ENCODE data around the gene PRR13.

DNA sequence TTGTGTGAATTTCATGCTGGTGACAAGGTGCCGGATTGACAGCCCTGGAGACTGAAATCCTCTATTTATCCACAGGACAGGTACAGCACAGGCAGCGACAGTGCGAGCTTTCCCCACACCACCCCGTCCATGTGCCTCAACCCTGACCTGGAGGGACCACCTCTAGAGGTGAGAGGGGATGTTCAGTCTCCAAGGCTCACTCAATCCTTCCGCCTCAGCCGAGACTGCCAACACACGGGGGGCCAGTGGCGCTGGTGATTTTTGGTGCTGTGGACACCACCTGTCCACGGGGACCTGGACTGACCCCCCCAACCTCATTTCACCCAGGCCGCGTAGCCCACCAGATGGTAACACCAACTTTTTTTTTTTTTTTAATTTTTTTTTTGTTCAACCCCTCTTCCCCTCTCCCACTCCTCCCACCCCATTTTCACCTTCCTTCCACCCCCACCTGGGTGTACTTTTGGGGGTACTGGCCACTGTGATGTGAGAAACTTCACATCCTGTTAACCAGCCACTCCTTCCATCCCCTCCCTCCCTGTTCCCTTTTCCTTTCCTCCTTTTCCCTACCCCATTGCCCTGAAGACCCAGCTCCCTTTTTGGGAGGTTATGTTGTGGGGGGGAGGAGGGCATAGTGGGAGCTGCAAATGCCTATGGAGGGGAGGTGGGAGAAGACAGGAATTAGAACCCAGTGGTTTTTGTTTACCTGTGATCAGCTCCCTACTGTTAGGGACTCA, 23.3 kb downstream of the PRR13 start:
- TF ChIP-seq POLR2AphosphoS5 (IDR thresholded peaks at IDR 0.05) = no peak
- TF ChIP-seq, protein P1, sequence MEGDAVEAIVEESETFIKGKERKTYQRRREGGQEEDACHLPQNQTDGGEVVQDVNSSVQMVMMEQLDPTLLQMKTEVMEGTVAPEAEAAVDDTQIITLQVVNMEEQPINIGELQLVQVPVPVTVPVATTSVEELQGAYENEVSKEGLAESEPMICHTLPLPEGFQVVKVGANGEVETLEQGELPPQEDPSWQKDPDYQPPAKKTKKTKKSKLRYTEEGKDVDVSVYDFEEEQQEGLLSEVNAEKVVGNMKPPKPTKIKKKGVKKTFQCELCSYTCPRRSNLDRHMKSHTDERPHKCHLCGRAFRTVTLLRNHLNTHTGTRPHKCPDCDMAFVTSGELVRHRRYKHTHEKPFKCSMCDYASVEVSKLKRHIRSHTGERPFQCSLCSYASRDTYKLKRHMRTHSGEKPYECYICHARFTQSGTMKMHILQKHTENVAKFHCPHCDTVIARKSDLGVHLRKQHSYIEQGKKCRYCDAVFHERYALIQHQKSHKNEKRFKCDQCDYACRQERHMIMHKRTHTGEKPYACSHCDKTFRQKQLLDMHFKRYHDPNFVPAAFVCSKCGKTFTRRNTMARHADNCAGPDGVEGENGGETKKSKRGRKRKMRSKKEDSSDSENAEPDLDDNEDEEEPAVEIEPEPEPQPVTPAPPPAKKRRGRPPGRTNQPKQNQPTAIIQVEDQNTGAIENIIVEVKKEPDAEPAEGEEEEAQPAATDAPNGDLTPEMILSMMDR (IDR thresholded peaks at IDR 0.05; ENCODE audit: poor library complexity, severe bottlenecking) = no peak
- TF ChIP-seq TAF1 (IDR thresholded peaks at IDR 0.05; ENCODE audit: low read depth) = no peak
- TF ChIP-seq EP300 (conservative IDR thresholded peaks at IDR 0.05; ENCODE audit: poor library complexity, severe bottlenecking) = no peak

Data from neural cell (in vitro differentiated cells).